SU-DHL-6 (cell line): ENCODE results near the gene PRKAR1B.

ENCODE experiments used
- EZH2phosphoT487 ChIP-seq: fragments of 200-600 bp; sonication (generic), shearing (Covaris generic); conservative IDR thresholded peaks from 2 replicates; pipeline ENCODE4 v1.6.1; 2018; ENCODE audit warnings: mild to moderate bottlenecking, antibody characterized with exemption, low read length, moderate library complexity, mixed read lengths
- TF ChIP-seq, protein P1 (sequence below): fragments of 200-600 bp; sonication (generic); IDR thresholded peaks from one replicate; pipeline ENCODE4 v1.5.1; 2017; ENCODE audit warnings: antibody characterized with exemption, mild to moderate bottlenecking, low read length, moderate library complexity; ENCODE audit not compliant: insufficient read depth, poor library complexity, severe bottlenecking

GRCh38 chr7:691361-692045 is 35.6 kb downstream of the PRKAR1B start:
- TF ChIP-seq, protein P1, sequence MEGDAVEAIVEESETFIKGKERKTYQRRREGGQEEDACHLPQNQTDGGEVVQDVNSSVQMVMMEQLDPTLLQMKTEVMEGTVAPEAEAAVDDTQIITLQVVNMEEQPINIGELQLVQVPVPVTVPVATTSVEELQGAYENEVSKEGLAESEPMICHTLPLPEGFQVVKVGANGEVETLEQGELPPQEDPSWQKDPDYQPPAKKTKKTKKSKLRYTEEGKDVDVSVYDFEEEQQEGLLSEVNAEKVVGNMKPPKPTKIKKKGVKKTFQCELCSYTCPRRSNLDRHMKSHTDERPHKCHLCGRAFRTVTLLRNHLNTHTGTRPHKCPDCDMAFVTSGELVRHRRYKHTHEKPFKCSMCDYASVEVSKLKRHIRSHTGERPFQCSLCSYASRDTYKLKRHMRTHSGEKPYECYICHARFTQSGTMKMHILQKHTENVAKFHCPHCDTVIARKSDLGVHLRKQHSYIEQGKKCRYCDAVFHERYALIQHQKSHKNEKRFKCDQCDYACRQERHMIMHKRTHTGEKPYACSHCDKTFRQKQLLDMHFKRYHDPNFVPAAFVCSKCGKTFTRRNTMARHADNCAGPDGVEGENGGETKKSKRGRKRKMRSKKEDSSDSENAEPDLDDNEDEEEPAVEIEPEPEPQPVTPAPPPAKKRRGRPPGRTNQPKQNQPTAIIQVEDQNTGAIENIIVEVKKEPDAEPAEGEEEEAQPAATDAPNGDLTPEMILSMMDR: no peak
- no peak for TF ChIP-seq EZH2phosphoT487
